ENCODE data around the gene NAPEPLD. TPM values are rescaled to one million over a fixed set of nuclear protein-coding genes. Genes with fewer than 3 reads are reported as not detected.

Gene NAPEPLD
- total and polyA plus RNA-seq, 2 of the 8 experiments (the other 6 are each of a cell fraction or from before 2014, with no cell fraction given): 4.2 to 9.9 TPM

- H2BK15ac ChIP-seq (ENCODE audit: low read length): no peak overlapping the region
- H3K4me1 ChIP-seq (replicated peaks in 1 of 4; ENCODE audit: control insufficient read depth in 3 of 4, insufficient read depth in 4 of 4, low read length in 3 of 4): peaks cover 5 to 8% (median 5%) of the 10 kb centered on the region in 4 experiments; a peak in 5 of 7 replicates
- FAIRE-seq (no peak), DNase-seq (ENCODE audit: low read depth in 1 of 2, low spot score in 2 of 2) (peak; percentile 23 to 69)
- H3K27me3 ChIP-seq (replicated peaks in 1 of 4; ENCODE audit: control insufficient read depth in 3 of 4, extremely low read depth in 1 of 4, insufficient read depth in 3 of 4, low read length in 3 of 4): no peaks in the 10 kb centered on the region
- CTCF ChIA-PET (ENCODE audit: partially characterized antibody): interaction anchor here (0.6 to 1.5 kb wide), 4 partner anchors 10 to 99 kb away, joined by 3 to 4 read pairs (median 4); no protein-coding TSS in a partner anchor
- H3K18ac ChIP-seq (ENCODE audit: extremely low read depth, low read length): no peak overlapping the region
- H3K56ac ChIP-seq (replicated peaks; ENCODE audit: insufficient read length, low read depth, low read length): no peak overlapping the region
- H2BK12ac ChIP-seq (ENCODE audit: low read depth, low read length): no peak overlapping the region
- H3K14ac ChIP-seq (ENCODE audit: insufficient read length): no peak overlapping the region
- peak overlapping the region in 1 of 4 experiments; percentile 18; a peak in 3 of 7 replicates for H3K9ac ChIP-seq (replicated peaks in 1 of 4; ENCODE audit: extremely low read depth in 1 of 4, low read depth in 3 of 4, low read length in 3 of 4)
- H3K36me3 ChIP-seq (ENCODE audit: control insufficient read depth in 2 of 4, insufficient read depth in 4 of 4, low read length in 3 of 4): peaks cover 0 to 2% (median 1%) of the 10 kb centered on the region in 4 experiments; a peak in 2 of 8 replicates
- H4K8ac ChIP-seq (ENCODE audit: extremely low read depth, insufficient read depth, low read length): no peak overlapping the region; the same call in 1 of the 2 replicates
- H2AFZ ChIP-seq (ENCODE audit: low read length): no peak overlapping the region
- no peak overlapping the region for H3K27ac ChIP-seq (ENCODE audit: low read depth, low read length)
- H3K4me3 ChIP-seq (ENCODE audit: extremely low read depth in 1 of 4, insufficient read depth in 2 of 4, low read depth in 3 of 4, low read length in 4 of 4): peak overlapping the region in 1 of 4 experiments; percentile 38; a peak in 1 of 8 replicates
- no peaks in the 10 kb centered on the region for H3K9me3 ChIP-seq (ENCODE audit: insufficient read depth in 2 of 2, low read depth in 1 of 2, low read length in 1 of 2)
- no peak overlapping the region for H2BK20ac ChIP-seq (ENCODE audit: low read length)
- H2BK5ac ChIP-seq (ENCODE audit: low read depth, low read length): 0 out of 2 replicates have a peak overlapping the region, but pooled peaks have one; percentile 44
- peak overlapping the region; percentile 33 to 41; a peak in 3 of 4 replicates for H3K4me2 ChIP-seq (ENCODE audit: insufficient read depth in 1 of 2, low read depth in 2 of 2, low read length in 2 of 2)
- H2AK5ac ChIP-seq (ENCODE audit: low read depth, low read length): no peak overlapping the region
- H2BK120ac ChIP-seq (replicated peaks; ENCODE audit: low read depth, low read length): no peak overlapping the region
- H3K79me2 ChIP-seq (ENCODE audit: control insufficient read depth in 1 of 2, insufficient read depth in 2 of 2, low read length in 2 of 2): no peaks in the 10 kb centered on the region
- H3K79me1 ChIP-seq (ENCODE audit: low read depth, low read length): no peaks in the 10 kb centered on the region
- no peak overlapping the region for H3K4ac ChIP-seq (replicated peaks; ENCODE audit: insufficient read length, low read depth, low read length)
- H4K5ac ChIP-seq (ENCODE audit: insufficient read length, low read depth, low read length): peak overlapping the region; percentile 15
- no peak overlapping the region for H4K91ac ChIP-seq (replicated peaks; ENCODE audit: insufficient read length, low read length)
- no peaks in the 10 kb centered on the region for H3K23me2 ChIP-seq (ENCODE audit: low read depth, low read length)
- POLR2A ChIA-PET (ENCODE audit: partially characterized antibody): interaction anchor here (1.2 to 1.3 kb wide), 3 partner anchors 8 to 31 kb away, joined by 5 to 6 read pairs (median 6); partner anchors contain the start of genes ARMC10 and FBXL13
- WGBS, 2 experiments (ENCODE audit: extremely low coverage in 1 of 2, insufficient coverage in 1 of 2, insufficient read length in 1 of 2, insufficient replicate concordance in 2 of 2, low coverage in 1 of 2, low lambda C conversion rate in 2 of 2, missing lambda C conversion rate in 1 of 2): 67% methylated on average over 11 of the region's 12 CpGs; no CpG with 5 or more reads in 1 of the 2 experiments
- no peak overlapping the region for H3K23ac ChIP-seq (ENCODE audit: insufficient read length)
- no peaks in the 10 kb centered on the region for H4K20me1 ChIP-seq (replicated peaks in 1 of 2; ENCODE audit: control insufficient read depth in 1 of 2, insufficient read depth in 2 of 2, low read length in 2 of 2)
- TF ChIP-seq MAFK (IDR thresholded peaks at IDR 0.05; ENCODE audit: low read depth, low read length) (peak; percentile 50; the same call in 1 of the 2 replicates), E2F6 (IDR thresholded peaks at IDR 0.05) (peak; percentile 29; the same call in 1 of the 2 replicates), BACH1 (IDR thresholded peaks at IDR 0.05; ENCODE audit: low read length) (peak; percentile 86), MAX (IDR thresholded peaks at IDR 0.05) (peak; percentile 25; the same call in 1 of the 2 replicates), RBBP5 (IDR thresholded peaks at IDR 0.05; ENCODE audit: borderline replicate concordance, low read depth, low read length) (peak; percentile 61; the same call in 1 of the 2 replicates), CTCF (IDR thresholded peaks at IDR 0.05; ENCODE audit: control extremely low read depth in 1 of 3, insufficient read depth in 1 of 3, low read depth in 1 of 3, low read length in 3 of 3) (no peak), ASH2L (IDR thresholded peaks at IDR 0.05; ENCODE audit: low read length) (peak; percentile 78), SP1 (IDR thresholded peaks at IDR 0.05; ENCODE audit: low read depth, low read length) (peak; percentile 56; the same call in 1 of the 2 replicates)
Observed at GRCh38 chr7:103106005-103106702, 42.7 kb downstream of the NAPEPLD start.

Data from H1 (cell line).